Thyroid gland (tissue), 4 donors: ENCODE data around the gene TNFRSF25. TPM values are rescaled to one million over a fixed set of nuclear protein-coding genes. Genes with fewer than 3 reads are reported as not detected.
"Not testable (repeated sequence)": the region's sequence is repeated elsewhere in the genome, so short reads cannot be mapped to it uniquely, and the experiment has no call there.

Experiments used
- DNase-seq, 2 donors: peaks; one replicate each; pipeline ENCODE4 v3.0.0-alpha.2; 2019
- H3K27ac ChIP-seq, 3 donors: fragments of 200-600 bp; sonication (generic); 1 replicate in 2 of 3; 2 replicates in 1 of 3; pipeline ENCODE4 v1.5.1; 2016 to 2019; ENCODE audit warnings: mild to moderate bottlenecking in 1 of 3, moderate library complexity in 1 of 3
- H3K27me3 ChIP-seq: fragments of 200-600 bp; sonication (generic); one replicate; pipeline ENCODE4 v1.5.1; 2019
- H3K36me3 ChIP-seq, 2 donors: fragments of 200-600 bp; sonication (generic); one replicate each; pipeline ENCODE4 v1.5.1; 2016 to 2019
- H3K4me1 ChIP-seq, 2 donors: fragments of 200-600 bp; sonication (generic); one replicate each; pipeline ENCODE4 v1.5.1; 2017 to 2019
- H3K4me3 ChIP-seq, 3 donors: fragments of 200-600 bp; sonication (generic); replicated peaks in 1 of 3; 1 replicate in 2 of 3; 2 replicates in 1 of 3; pipeline ENCODE4 v1.5.1; 2016; ENCODE audit warnings: mild to moderate bottlenecking in 1 of 3
- H3K9me3 ChIP-seq: fragments of 200-600 bp; sonication (generic); one replicate; pipeline ENCODE4 v1.5.1; 2017
- CTCF ChIP-seq, 6 experiments: fragments of 200-600 bp in 3 of 6; fragments of 450-650 bp in 3 of 6; sonication (generic) in 3 of 6; IDR thresholded peaks; one replicate each; pipeline ENCODE4 v1.5.1; 2016 to 2019; ENCODE audit warnings: antibody characterized with exemption in 6 of 6, mild to moderate bottlenecking in 2 of 6, inconsistent platforms in 1 of 6, moderate library complexity in 1 of 6
- POLR2A ChIP-seq, 2 donors: fragments of 450-650 bp; IDR thresholded peaks; one replicate each; pipeline ENCODE4 v1.6.1; 2017; ENCODE audit warnings: antibody characterized with exemption in 2 of 2, mild to moderate bottlenecking in 2 of 2, moderate library complexity in 1 of 2
- WGBS, 2 donors: methylation state at CpG; one replicate each; pipeline ENCODE4 v1.1.5; 2017; 5-methylcytosine and 5-hydroxymethylcytosine counted together
- intact Hi-C: fragments of 100-400 bp; cut with DNase I; formaldehyde crosslinking; loops from one replicate; pipeline ENCODE4 v1.15.1; 2023
- total RNA-seq, 4 donors: library from RNA; depleted of rRNA; stranded (reverse); fragments of >200 nt; gene quantifications; one replicate each; pipeline ENCODE4 v1.2.3, GENCODE V29; 2016

The TNFRSF25 gene
- total RNA-seq, 4 donors from 2014 or later: 2.2 to 18.9 (median 10.7) TPM

- peak in 2 of 6 experiments; percentile 5 to 28 for TF ChIP-seq CTCF (IDR thresholded peaks at IDR 0.05)
- peaks cover 0 to 11% of the 10 kb centered on the region in 2 donors for H3K4me1 ChIP-seq
- H3K27ac ChIP-seq, H3K36me3 ChIP-seq, H3K27me3 ChIP-seq, H3K4me3 ChIP-seq, intact Hi-C loops, H3K9me3 ChIP-seq: not testable (repeated sequence)
- DNase-seq: peak; percentile 25 to 38
- 62 to 77% methylated on average over 7 to 20 of the region's 22 CpGs for WGBS, 2 donors
Observed at GRCh38 chr1:6437012-6437700, 28.8 kb downstream of the TNFRSF25 start.

GRCh38 chr1:6436277-6436676 is 29.7 kb downstream of the TNFRSF25 start:
- H3K27ac ChIP-seq, intact Hi-C loops, H3K9me3 ChIP-seq, H3K27me3 ChIP-seq, H3K4me3 ChIP-seq, DNase-seq, H3K36me3 ChIP-seq: not testable (repeated sequence)
- peaks cover 0 to 11% of the 10 kb centered on the region in 2 donors for H3K4me1 ChIP-seq
- WGBS, 2 donors: 78 to 87% methylated on average over 3 of the region's 3 CpGs

- Histone ChIP-seq H3K4me1 (peaks cover 0 to 9% of the 10 kb centered on the region in 2 donors), H3K36me3 (no peaks in the 10 kb centered on the region), H3K4me3 (no peak overlapping the region), H3K27me3 (no peaks in the 10 kb centered on the region), H3K9me3 (no peaks in the 10 kb centered on the region), H3K27ac (no peak overlapping the region)
- WGBS, 2 donors: 72% methylated on average over 3 of the region's 3 CpGs; no CpG with 5 or more reads in 1 of the 2 donors
- no peak for DNase-seq
- no peak for TF ChIP-seq POLR2A (IDR thresholded peaks at IDR 0.05)
- no peak for TF ChIP-seq CTCF (IDR thresholded peaks at IDR 0.05)
- intact Hi-C loops: no loop called here
Observed at GRCh38 chr1:6435547-6435946, 30.4 kb downstream of the TNFRSF25 start.

- Histone ChIP-seq H3K4me3 (no peak overlapping the region), H3K4me1 (peaks cover 0 to 5% of the 10 kb centered on the region in 2 donors), H3K9me3 (no peaks in the 10 kb centered on the region), H3K36me3 (no peaks in the 10 kb centered on the region), H3K27me3 (no peaks in the 10 kb centered on the region), H3K27ac (no peak overlapping the region)
- TF ChIP-seq POLR2A (IDR thresholded peaks at IDR 0.05) (no peak), CTCF (IDR thresholded peaks at IDR 0.05) (no peak)
- 81 to 88% methylated on average over 14 to 15 of the region's 15 CpGs for WGBS, 2 donors
- no peak for DNase-seq
- intact Hi-C loops: no loop called here
Observed at GRCh38 chr1:6435129-6435528, 30.8 kb downstream of the TNFRSF25 start.

GRCh38 chr1:6434186-6434585 is 31.8 kb downstream of the TNFRSF25 start:
- no peak for DNase-seq
- intact Hi-C loops: no loop called here
- Histone ChIP-seq H3K27ac (no peak overlapping the region), H3K4me3 (no peak overlapping the region), H3K36me3 (no peaks in the 10 kb centered on the region), H3K27me3 (no peaks in the 10 kb centered on the region), H3K4me1 (peaks cover 0 to 1% of the 10 kb centered on the region in 2 donors), H3K9me3 (no peaks in the 10 kb centered on the region)
- 77% methylated on average over 5 of the region's 5 CpGs for whole genome bisulfite sequencing, 2 donors
- no peak for TF ChIP-seq POLR2A (IDR thresholded peaks at IDR 0.05)
- TF ChIP-seq CTCF (IDR thresholded peaks at IDR 0.05): no peak

- H3K4me1 ChIP-seq, H3K4me3 ChIP-seq, H3K27ac ChIP-seq, intact Hi-C loops, H3K36me3 ChIP-seq, H3K9me3 ChIP-seq, H3K27me3 ChIP-seq, DNase-seq: not testable (repeated sequence)
- 75 to 78% methylated on average over 6 to 13 of the region's 13 CpGs for WGBS, 2 donors
Observed at GRCh38 chr1:6431645-6432579, 34.1 kb downstream of the TNFRSF25 start.

- DNase-seq, H3K9me3 ChIP-seq, H3K27ac ChIP-seq, intact Hi-C loops, H3K4me3 ChIP-seq, H3K36me3 ChIP-seq, H3K4me1 ChIP-seq: not testable (repeated sequence)
- peaks cover 16% of the 10 kb centered on the region for H3K27me3 ChIP-seq
- 13 to 35% methylated on average over 3 to 16 of the region's 19 CpGs for WGBS, 2 donors
Observed at GRCh38 chr1:6429660-6430411, 36.1 kb downstream of the TNFRSF25 start.

GRCh38 chr1:6428453-6428852 is 37.5 kb downstream of the TNFRSF25 start:
- 76 to 100% methylated on average over 1 to 2 of the region's 6 CpGs for WGBS, 2 donors

More at GRCh38 chr1:6428453-6428852, 37.5 kb downstream of the TNFRSF25 start:
- H3K36me3 ChIP-seq, H3K27ac ChIP-seq, H3K9me3 ChIP-seq, H3K4me3 ChIP-seq, DNase-seq, intact Hi-C loops: not testable (repeated sequence)
- H3K4me1 ChIP-seq: peaks cover 9 to 20% of the 10 kb centered on the region in 2 donors
- H3K27me3 ChIP-seq: peaks cover 23% of the 10 kb centered on the region
